Tibial nerve (tissue), 4 donors: ENCODE data around the gene MRPS10. TPM values are rescaled to one million over a fixed set of nuclear protein-coding genes. Genes with fewer than 3 reads are reported as not detected.
"Not testable (repeated sequence)": the region's sequence is repeated elsewhere in the genome, so short reads cannot be mapped to it uniquely, and the experiment has no call there.

ENCODE experiments used
- DNase-seq, 2 donors: peaks; one replicate each; pipeline ENCODE4 v3.0.0-alpha.2; 2019; ENCODE audit warnings: low spot score in 2 of 2
- H3K27ac ChIP-seq, 4 donors: fragments of 200-600 bp; sonication (generic) in 3 of 4; one replicate each; pipeline ENCODE4 v1.5.1; 2017 to 2019; ENCODE audit warnings: mild to moderate bottlenecking in 1 of 4
- H3K27me3 ChIP-seq, 2 donors: fragments of 200-600 bp; sonication (generic) in 1 of 2; one replicate each; pipeline versions ENCODE4 v1.5.1 to v1.6.0; 2017 to 2019
- H3K36me3 ChIP-seq, 3 donors: fragments of 200-600 bp; sonication (generic); one replicate each; pipeline ENCODE4 v1.5.1; 2018 to 2019
- H3K4me1 ChIP-seq, 4 donors: fragments of 200-600 bp; sonication (generic) in 3 of 4; one replicate each; pipeline ENCODE4 v1.5.1; 2017 to 2019
- H3K4me3 ChIP-seq, 4 donors: fragments of 200-600 bp; sonication (generic) in 3 of 4; one replicate each; pipeline ENCODE4 v1.5.1; 2017 to 2019; ENCODE audit warnings: mild to moderate bottlenecking in 1 of 4, moderate library complexity in 1 of 4
- H3K9me3 ChIP-seq, 4 donors: fragments of 200-600 bp; sonication (generic) in 3 of 4; one replicate each; pipeline ENCODE4 v1.5.1; 2017 to 2019
- CTCF ChIP-seq, 5 experiments: fragments of 200-600 bp in 3 of 5; fragments of 450-650 bp in 2 of 5; sonication (generic) in 3 of 5; IDR thresholded peaks; one replicate each; pipeline ENCODE4 v1.5.1; 2016 to 2019; ENCODE audit warnings: antibody characterized with exemption in 5 of 5, mild to moderate bottlenecking in 3 of 5, moderate library complexity in 2 of 5
- EP300 ChIP-seq, 2 donors: sonication (generic); formaldehyde crosslinking; IDR thresholded peaks; one replicate each; pipeline ENCODE4 v1.6.1; 2017; ENCODE audit warnings: antibody characterized with exemption in 2 of 2, mild to moderate bottlenecking in 1 of 2
- POLR2A ChIP-seq, 2 donors: fragments of 450-650 bp; IDR thresholded peaks; one replicate each; pipeline ENCODE4 v1.6.1; 2017; ENCODE audit warnings: antibody characterized with exemption in 2 of 2, mild to moderate bottlenecking in 2 of 2, moderate library complexity in 2 of 2
- WGBS, 2 donors: methylation state at CpG; one replicate each; pipeline ENCODE4 v1.1.5; 2018; 5-methylcytosine and 5-hydroxymethylcytosine counted together
- total RNA-seq, 4 donors: library from RNA; depleted of rRNA; stranded (reverse); fragments of >200 nt; gene quantifications; one replicate each; pipeline ENCODE4 v1.1.0, GENCODE V29; 2016

MRPS10 gene
- total RNA-seq, 4 donors from 2014 or later = 20.7 to 30.6 (median 23.6) TPM

- H3K27me3 ChIP-seq = no peaks in the 10 kb centered on the region
- TF ChIP-seq CTCF (IDR thresholded peaks at IDR 0.05) (no peak), EP300 (IDR thresholded peaks at IDR 0.05) (no peak), POLR2A (IDR thresholded peaks at IDR 0.05) (no peak)
- peaks cover 0 to 38% (median 0%) of the 10 kb centered on the region in 3 donors for H3K36me3 ChIP-seq
- DNase-seq = no peak
- no peak overlapping the region for H3K27ac ChIP-seq
- H3K9me3 ChIP-seq = no peaks in the 10 kb centered on the region
- H3K4me3 ChIP-seq = no peak overlapping the region
- H3K4me1 ChIP-seq = no peaks in the 10 kb centered on the region
- 83% methylated on average over 4 of the region's 4 CpGs for WGBS, 2 donors
Observed at GRCh38 chr6:42195415-42195814, 22.2 kb downstream of the MRPS10 start.

- Histone ChIP-seq H3K9me3 (no peaks in the 10 kb centered on the region), H3K4me3 (no peak overlapping the region), H3K4me1 (no peaks in the 10 kb centered on the region), H3K27ac (no peak overlapping the region), H3K36me3 (peaks cover 0 to 33% (median 0%) of the 10 kb centered on the region in 3 donors), H3K27me3 (no peaks in the 10 kb centered on the region)
- WGBS, 2 donors = 91 to 93% methylated on average over 5 of the region's 5 CpGs
- TF ChIP-seq POLR2A (IDR thresholded peaks at IDR 0.05) = no peak
- no peak for TF ChIP-seq EP300 (IDR thresholded peaks at IDR 0.05)
- TF ChIP-seq CTCF (IDR thresholded peaks at IDR 0.05) = no peak
- DNase-seq = no peak
Observed at GRCh38 chr6:42194056-42194455, 23.6 kb downstream of the MRPS10 start.

- Histone ChIP-seq H3K9me3 (no peaks in the 10 kb centered on the region), H3K4me3 (no peak overlapping the region), H3K27ac (no peak overlapping the region), H3K36me3 (peaks cover 0 to 31% (median 0%) of the 10 kb centered on the region in 3 donors), H3K27me3 (no peaks in the 10 kb centered on the region), H3K4me1 (no peaks in the 10 kb centered on the region)
- TF ChIP-seq EP300 (IDR thresholded peaks at IDR 0.05) (no peak), POLR2A (IDR thresholded peaks at IDR 0.05) (no peak), CTCF (IDR thresholded peaks at IDR 0.05) (no peak)
- WGBS, 2 donors = 39 to 47% methylated on average over 8 of the region's 8 CpGs
- no peak for DNase-seq
Observed at GRCh38 chr6:42193491-42193894, 24.2 kb downstream of the MRPS10 start.

- H3K4me3 ChIP-seq, H3K27ac ChIP-seq, H3K27me3 ChIP-seq, DNase-seq, H3K4me1 ChIP-seq, H3K9me3 ChIP-seq: not testable (repeated sequence)
- peaks cover 0 to 26% (median 0%) of the 10 kb centered on the region in 3 donors for H3K36me3 ChIP-seq
- WGBS, 2 donors = 94 to 98% methylated on average over 5 of the region's 5 CpGs
Observed at GRCh38 chr6:42192385-42192784, 25.3 kb downstream of the MRPS10 start.

- no peak overlapping the region for H3K4me3 ChIP-seq
- 74 to 78% methylated on average over 5 of the region's 5 CpGs for WGBS, 2 donors
- no peaks in the 10 kb centered on the region for H3K4me1 ChIP-seq
- TF ChIP-seq CTCF (IDR thresholded peaks at IDR 0.05) (no peak), POLR2A (IDR thresholded peaks at IDR 0.05) (no peak), EP300 (IDR thresholded peaks at IDR 0.05) (no peak)
- no peaks in the 10 kb centered on the region for H3K9me3 ChIP-seq
- H3K36me3 ChIP-seq = peaks cover 0 to 25% (median 0%) of the 10 kb centered on the region in 3 donors
- no peak overlapping the region for H3K27ac ChIP-seq
- no peak for DNase-seq
- H3K27me3 ChIP-seq = no peaks in the 10 kb centered on the region
Observed at GRCh38 chr6:42190554-42191183, 27.0 kb downstream of the MRPS10 start.
